DND-41 (cell line): ENCODE results near the gene TBCD.

Experiments used
- CTCF ChIP-seq: IDR thresholded peaks from 2 replicates; pipeline ENCODE4 v1.5.1; 2012; ENCODE audit warnings: borderline replicate concordance, low read length, moderate library complexity, mild to moderate bottlenecking; ENCODE audit not compliant: poor library complexity, severe bottlenecking; ENCODE audit errors: extremely low read depth
- EZH2 ChIP-seq: IDR thresholded peaks from 3 replicates; pipeline ENCODE4 v1.6.1; 2012; ENCODE audit warnings: borderline replicate concordance, low read depth, mild to moderate bottlenecking, moderate library complexity, low read length, inconsistent platforms; ENCODE audit not compliant: severe bottlenecking

GRCh38 chr17:82944990-82945389, 193.1 kb downstream of the TBCD start:
- TF ChIP-seq CTCF, result no peak
- no peak for TF ChIP-seq EZH2
